Measurements from ENCODE around the gene PLEKHA6. TPM values are rescaled to one million over a fixed set of nuclear protein-coding genes. Genes with fewer than 3 reads are reported as not detected.

PLEKHA6 gene
- total and polyA plus RNA-seq, 3 donors from 2014 or later, result 5.9 to 14.7 (median 10.0) TPM

DNA sequence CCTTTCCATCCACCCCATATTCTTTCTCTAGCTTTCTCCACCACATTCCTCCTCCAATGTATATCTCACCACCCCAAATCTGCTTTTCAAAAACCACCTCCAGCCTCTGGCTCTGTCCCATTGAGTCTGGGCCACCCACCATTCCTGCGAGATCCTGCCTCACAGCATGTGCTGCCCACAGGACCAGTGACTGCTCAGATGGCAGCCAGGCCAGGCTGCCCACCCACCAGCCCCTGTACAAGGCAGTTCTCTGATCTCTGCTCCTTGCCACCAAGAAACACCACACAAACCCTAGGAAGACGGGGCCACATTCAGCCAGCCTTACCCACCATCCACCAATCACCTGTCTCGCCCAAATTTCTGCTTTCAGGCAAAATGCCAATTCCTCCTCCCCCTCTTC, 53.7 kb downstream of the PLEKHA6 start:
- peaks cover 8% of the 10 kb centered on the region for H3K4me1 ChIP-seq
- H3K27me3 ChIP-seq, result no peaks in the 10 kb centered on the region
- DNase-seq, result no peak
- WGBS, 2 donors, result 91 to 94% methylated on average over 3 of the region's 3 CpGs
- no peaks in the 10 kb centered on the region for H3K9me3 ChIP-seq
- no peak for TF ChIP-seq POLR2A (IDR thresholded peaks at IDR 0.05)
- no peak for TF ChIP-seq CTCF (IDR thresholded peaks at IDR 0.05)
- intact Hi-C loops (cut with DNase I; ENCODE audit: low total_unique reads), result no loop called here
- H3K4me3 ChIP-seq, result no peak overlapping the region
- H3K36me3 ChIP-seq (ENCODE audit: low read depth, missing control alignments), result no peaks in the 10 kb centered on the region
- H3K27ac ChIP-seq, result no peak overlapping the region

- intact Hi-C loops (cut with DNase I; ENCODE audit: low total_unique reads), result no loop called here
- no peaks in the 10 kb centered on the region for H3K36me3 ChIP-seq (ENCODE audit: low read depth, missing control alignments)
- peaks cover 12% of the 10 kb centered on the region for H3K4me1 ChIP-seq
- TF ChIP-seq CTCF (IDR thresholded peaks at IDR 0.05) (no peak), POLR2A (IDR thresholded peaks at IDR 0.05) (no peak)
- no peaks in the 10 kb centered on the region for H3K27me3 ChIP-seq
- H3K9me3 ChIP-seq, result no peaks in the 10 kb centered on the region
- WGBS, 2 donors, result 82 to 86% methylated on average over 4 of the region's 4 CpGs
- H3K4me3 ChIP-seq, result no peak overlapping the region
- no peak for DNase-seq
- no peak overlapping the region for H3K27ac ChIP-seq
These were observed 55.7 kb downstream of the PLEKHA6 start for GRCh38 chr1:204304067-204304466.

- H3K27ac ChIP-seq, result no peak overlapping the region
- 97 to 99% methylated on average over 3 of the region's 3 CpGs for WGBS, 2 donors
- no peaks in the 10 kb centered on the region for H3K9me3 ChIP-seq
- peaks cover 7% of the 10 kb centered on the region for H3K4me1 ChIP-seq
- intact Hi-C loops (cut with DNase I; ENCODE audit: low total_unique reads), result no loop called here
- TF ChIP-seq CTCF (IDR thresholded peaks at IDR 0.05) (no peak), POLR2A (IDR thresholded peaks at IDR 0.05) (no peak)
- H3K4me3 ChIP-seq, result no peak overlapping the region
- DNase-seq, result no peak
- no peaks in the 10 kb centered on the region for H3K27me3 ChIP-seq
- no peaks in the 10 kb centered on the region for H3K36me3 ChIP-seq (ENCODE audit: low read depth, missing control alignments)
These were observed 57.0 kb downstream of the PLEKHA6 start for GRCh38 chr1:204302769-204303168.

DNA sequence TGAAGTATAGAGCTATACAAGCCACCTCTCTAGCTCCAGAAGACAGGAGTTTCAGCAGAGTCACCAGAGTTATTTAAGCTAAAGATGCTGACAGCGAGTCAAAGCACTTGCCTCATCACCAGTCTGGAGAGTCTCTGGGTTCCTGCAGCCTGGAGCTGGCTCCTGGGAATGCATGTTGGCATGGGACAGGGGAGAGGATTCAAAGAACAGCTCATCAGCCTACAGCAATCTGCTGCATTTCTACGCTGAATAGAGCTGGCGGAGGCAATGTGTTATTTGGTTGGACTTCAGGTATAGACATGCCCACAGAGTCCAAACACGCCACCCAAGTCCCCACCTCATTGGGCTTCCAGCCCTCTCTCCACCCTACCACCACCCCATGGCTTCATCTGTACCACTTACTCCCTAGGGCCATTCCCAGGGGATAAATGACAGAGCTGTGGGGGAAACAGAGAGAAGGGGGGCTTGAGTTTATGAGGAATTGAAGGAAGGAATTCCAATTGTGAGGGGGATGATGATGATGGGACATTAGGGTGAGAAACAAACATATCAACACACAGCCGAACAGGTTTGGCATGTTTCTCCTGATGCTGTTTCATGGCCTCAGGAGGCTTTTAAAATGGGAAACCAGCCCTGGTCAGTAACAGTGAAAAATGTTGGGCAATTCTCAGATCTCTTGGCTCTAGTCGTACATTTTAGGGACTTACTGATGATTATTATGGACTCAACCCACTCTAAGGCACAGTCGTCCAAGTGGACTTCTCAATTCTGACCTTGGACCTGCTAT, 58.4 kb downstream of the PLEKHA6 start:
- no peak for DNase-seq
- H3K27ac ChIP-seq, result no peak overlapping the region
- 81 to 92% methylated on average over 7 of the region's 7 CpGs for WGBS, 2 donors
- no peaks in the 10 kb centered on the region for H3K36me3 ChIP-seq (ENCODE audit: low read depth, missing control alignments)
- no peak overlapping the region for H3K4me3 ChIP-seq
- intact Hi-C loops (cut with DNase I; ENCODE audit: low total_unique reads), result no loop called here
- H3K4me1 ChIP-seq, result peaks cover 14% of the 10 kb centered on the region
- TF ChIP-seq POLR2A (IDR thresholded peaks at IDR 0.05) (no peak), CTCF (IDR thresholded peaks at IDR 0.05) (no peak)
- no peaks in the 10 kb centered on the region for H3K27me3 ChIP-seq
- no peaks in the 10 kb centered on the region for H3K9me3 ChIP-seq

Data from testis (tissue), 3 donors.